Measurements from ENCODE around the gene RPL11.
A peak's percentile ranks its signal among the peaks of the same experiment; 100 is the strongest.
"Not testable (repeated sequence)": the region's sequence is repeated elsewhere in the genome, so short reads cannot be mapped to it uniquely, and the experiment has no call there.

RPL11 gene

GRCh38 chr1:23732363-23733224, 41.0 kb downstream of the RPL11 start:
- no peak for DNase-seq (ENCODE audit: low spot score)

- DNase-seq (ENCODE audit: low spot score): not testable (repeated sequence)
These were observed 41.7 kb downstream of the RPL11 start for GRCh38 chr1:23733281-23733680.

GRCh38 chr1:23736437-23737134, 45.0 kb downstream of the RPL11 start:
- no peak for DNase-seq (ENCODE audit: low spot score)

- no peak for DNase-seq (ENCODE audit: low spot score)
These were observed 50.0 kb downstream of the RPL11 start for GRCh38 chr1:23741609-23742008.

- peak; percentile 28 for DNase-seq (ENCODE audit: low spot score)
These were observed 51.2 kb downstream of the RPL11 start for GRCh38 chr1:23742670-23743286.

GRCh38 chr1:23743287-23744152, 51.9 kb downstream of the RPL11 start, which contains the start of gene ELOA:
TSS of gene ELOA (plus strand) at chr1:23743471. CDS start at chr1:23743504, 33 bp downstream.
- DNase-seq (ENCODE audit: low spot score): peak; percentile 78

GRCh38 chr1:23745515-23745914, 53.9 kb downstream of the RPL11 start:
- peak; percentile 53 for DNase-seq (ENCODE audit: low spot score)

All from LoVo (cell line).